ENCODE measurements around the gene UQCC2. TPM values are rescaled to one million over a fixed set of nuclear protein-coding genes. Genes with fewer than 3 reads are reported as not detected.

Gene UQCC2
- total and polyA plus RNA-seq, 12 donors, result 7.4 to 214 (median 72.9) TPM

GRCh38 chr6:33670971-33671743 is 40.3 kb downstream of the UQCC2 start:
- Histone ChIP-seq H3K27ac (no peak overlapping the region), H3K4me3 (no peak overlapping the region), H3K36me3 (replicated peaks in 1 of 2) (no peaks in the 10 kb centered on the region), H3K9me3 (replicated peaks in 1 of 3) (no peaks in the 10 kb centered on the region), H3K4me1 (replicated peaks in 1 of 2) (peaks cover 0 to 3% of the 10 kb centered on the region in 2 donors), H3K27me3 (no peaks in the 10 kb centered on the region)
- WGBS, 4 donors, result 73 to 80% (median 74%) methylated on average over 20 to 30 of the region's 30 CpGs
- DNase-seq, result no peak
- no peak for TF ChIP-seq POLR2A (IDR thresholded peaks at IDR 0.05)
- TF ChIP-seq, protein P1, sequence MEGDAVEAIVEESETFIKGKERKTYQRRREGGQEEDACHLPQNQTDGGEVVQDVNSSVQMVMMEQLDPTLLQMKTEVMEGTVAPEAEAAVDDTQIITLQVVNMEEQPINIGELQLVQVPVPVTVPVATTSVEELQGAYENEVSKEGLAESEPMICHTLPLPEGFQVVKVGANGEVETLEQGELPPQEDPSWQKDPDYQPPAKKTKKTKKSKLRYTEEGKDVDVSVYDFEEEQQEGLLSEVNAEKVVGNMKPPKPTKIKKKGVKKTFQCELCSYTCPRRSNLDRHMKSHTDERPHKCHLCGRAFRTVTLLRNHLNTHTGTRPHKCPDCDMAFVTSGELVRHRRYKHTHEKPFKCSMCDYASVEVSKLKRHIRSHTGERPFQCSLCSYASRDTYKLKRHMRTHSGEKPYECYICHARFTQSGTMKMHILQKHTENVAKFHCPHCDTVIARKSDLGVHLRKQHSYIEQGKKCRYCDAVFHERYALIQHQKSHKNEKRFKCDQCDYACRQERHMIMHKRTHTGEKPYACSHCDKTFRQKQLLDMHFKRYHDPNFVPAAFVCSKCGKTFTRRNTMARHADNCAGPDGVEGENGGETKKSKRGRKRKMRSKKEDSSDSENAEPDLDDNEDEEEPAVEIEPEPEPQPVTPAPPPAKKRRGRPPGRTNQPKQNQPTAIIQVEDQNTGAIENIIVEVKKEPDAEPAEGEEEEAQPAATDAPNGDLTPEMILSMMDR (IDR thresholded peaks at IDR 0.05), result no peak
- intact Hi-C loops (cut with DNase I), result loop anchor here in 1 of 2 donors (10.0 kb wide), 1 partner anchor 86 kb away; the partner anchor contains the start of gene BAK1

- Histone ChIP-seq H3K27me3 (no peaks in the 10 kb centered on the region), H3K4me1 (replicated peaks in 1 of 2) (peaks cover 0 to 3% of the 10 kb centered on the region in 2 donors), H3K9me3 (replicated peaks in 1 of 3) (no peaks in the 10 kb centered on the region), H3K36me3 (replicated peaks in 1 of 2) (no peaks in the 10 kb centered on the region), H3K4me3 (no peak overlapping the region), H3K27ac (no peak overlapping the region)
- DNase-seq, result no peak
- whole genome bisulfite sequencing, 4 donors, result 91 to 98% (median 94%) methylated on average over 9 to 21 of the region's 21 CpGs
- TF ChIP-seq POLR2A (IDR thresholded peaks at IDR 0.05), result no peak
- TF ChIP-seq, protein P1 (IDR thresholded peaks at IDR 0.05), result no peak
- intact Hi-C loops (cut with DNase I), result loop anchor here in 1 of 2 donors (10.0 kb wide), 1 partner anchor 85 kb away; the partner anchor contains the start of gene BAK1
Measured at GRCh38 chr6:33670086-33670660, 41.3 kb downstream of the UQCC2 start.

DNA sequence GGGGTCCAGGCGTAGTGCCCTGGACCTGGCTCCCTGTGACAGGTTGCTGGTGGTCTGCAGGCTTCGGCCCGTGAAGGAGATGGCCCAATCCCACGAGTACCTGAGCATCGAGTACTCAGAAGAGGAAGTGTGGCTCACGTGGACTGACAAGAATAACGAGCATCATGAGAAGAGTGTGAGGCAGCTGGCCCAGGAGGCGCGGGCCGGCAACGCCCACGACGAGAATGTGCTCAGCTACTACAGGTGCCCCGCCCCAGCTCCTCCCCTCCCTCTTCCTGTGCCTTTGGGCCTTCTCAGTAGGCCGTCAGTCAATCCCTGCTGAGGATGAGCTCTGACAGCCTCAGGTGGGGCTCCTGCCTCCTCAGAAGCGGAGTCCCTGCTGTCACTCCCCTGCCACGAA is 42.6 kb downstream of the UQCC2 start:
- Histone ChIP-seq H3K4me1 (replicated peaks in 1 of 2) (peaks cover 0 to 3% of the 10 kb centered on the region in 2 donors), H3K27ac (peak overlapping the region in 1 of 5 donors; percentile 29), H3K36me3 (replicated peaks in 1 of 2) (no peaks in the 10 kb centered on the region), H3K4me3 (no peak overlapping the region), H3K27me3 (no peaks in the 10 kb centered on the region), H3K9me3 (replicated peaks in 1 of 3) (no peaks in the 10 kb centered on the region)
- WGBS, 4 donors, result 82 to 90% (median 84%) methylated on average over 7 to 17 of the region's 17 CpGs
- intact Hi-C loops (cut with DNase I), result no loop called here
- DNase-seq, result no peak
- TF ChIP-seq, protein P1 (IDR thresholded peaks at IDR 0.05), result no peak
- no peak for TF ChIP-seq POLR2A (IDR thresholded peaks at IDR 0.05)

DNA sequence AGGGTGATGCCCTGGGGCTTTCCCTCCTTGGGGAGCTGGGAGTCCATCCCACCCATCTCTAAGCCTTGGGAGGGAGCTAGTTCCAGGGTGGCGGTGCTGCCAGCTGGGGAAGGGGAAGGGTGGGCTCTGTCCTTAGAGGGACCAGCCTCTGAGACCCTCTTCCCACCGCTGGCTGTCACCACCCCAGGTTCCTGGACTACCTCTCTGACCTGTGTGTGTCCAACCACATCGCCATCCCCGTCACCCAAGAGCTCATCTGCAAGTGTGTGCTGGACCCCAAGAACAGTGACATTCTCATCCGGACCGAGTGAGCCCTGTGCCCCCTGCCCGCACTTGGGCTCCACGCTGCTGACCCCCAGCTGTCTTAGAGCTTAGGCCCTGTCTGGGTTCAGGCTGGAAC is 43.2 kb downstream of the UQCC2 start:
- H3K4me3 ChIP-seq, result no peak overlapping the region
- intact Hi-C loops (cut with DNase I), result no loop called here
- peak overlapping the region in 1 of 5 donors; percentile 29 for H3K27ac ChIP-seq
- no peaks in the 10 kb centered on the region for H3K9me3 ChIP-seq (replicated peaks in 1 of 3)
- H3K36me3 ChIP-seq (replicated peaks in 1 of 2), result no peaks in the 10 kb centered on the region
- no peak for DNase-seq
- peaks cover 0 to 3% of the 10 kb centered on the region in 2 donors for H3K4me1 ChIP-seq (replicated peaks in 1 of 2)
- WGBS, 4 donors, result 91 to 100% (median 96%) methylated on average over 4 to 8 of the region's 8 CpGs
- H3K27me3 ChIP-seq, result no peaks in the 10 kb centered on the region
- TF ChIP-seq, protein P1 (IDR thresholded peaks at IDR 0.05), result no peak
- no peak for TF ChIP-seq POLR2A (IDR thresholded peaks at IDR 0.05)
